ENCODE data around the gene SMCO1.
A peak's percentile ranks its signal among the peaks of the same experiment; 100 is the strongest.
"Not testable (repeated sequence)": the region's sequence is repeated elsewhere in the genome, so short reads cannot be mapped to it uniquely, and the experiment has no call there.

The SMCO1 gene

GRCh38 chr3:196472286-196472685 is 42.9 kb downstream of the SMCO1 start:
- no peaks in the 10 kb centered on the region for H3K9me3 Mint-ChIP-seq
- no peak overlapping the region for H3K4me3 Mint-ChIP-seq
- peak overlapping the region; percentile 25 for H3K27ac Mint-ChIP-seq
- no peaks in the 10 kb centered on the region for H3K27me3 Mint-ChIP-seq
- H3K36me3 Mint-ChIP-seq, result peaks cover 16% of the 10 kb centered on the region
- H3K4me1 Mint-ChIP-seq, result no peaks in the 10 kb centered on the region

GRCh38 chr3:196471551-196471950 is 43.6 kb downstream of the SMCO1 start:
- Mint-ChIP-seq H3K27me3 (no peaks in the 10 kb centered on the region), H3K36me3 (peaks cover 14% of the 10 kb centered on the region)

GRCh38 chr3:196470182-196470581 is 45.0 kb downstream of the SMCO1 start:
- peaks cover 14% of the 10 kb centered on the region for H3K36me3 Mint-ChIP-seq
- H3K9me3 Mint-ChIP-seq, H3K27ac Mint-ChIP-seq, H3K27me3 Mint-ChIP-seq, H3K4me1 Mint-ChIP-seq, H3K4me3 Mint-ChIP-seq: not testable (repeated sequence)

More at GRCh38 chr3:196471551-196471950, 43.6 kb downstream of the SMCO1 start:
- Mint-ChIP-seq H3K27ac (no peak overlapping the region), H3K9me3 (no peaks in the 10 kb centered on the region), H3K4me1 (no peaks in the 10 kb centered on the region), H3K4me3 (no peak overlapping the region)

- no peak overlapping the region for H3K4me3 Mint-ChIP-seq
- no peak overlapping the region for H3K27ac Mint-ChIP-seq
- peaks cover 6% of the 10 kb centered on the region for H3K36me3 Mint-ChIP-seq
- H3K9me3 Mint-ChIP-seq, result no peaks in the 10 kb centered on the region
- H3K4me1 Mint-ChIP-seq, result no peaks in the 10 kb centered on the region
- H3K27me3 Mint-ChIP-seq, result no peaks in the 10 kb centered on the region
These were observed 51.3 kb downstream of the SMCO1 start for GRCh38 chr3:196463804-196464203.

- H3K4me1 Mint-ChIP-seq, result no peaks in the 10 kb centered on the region
- H3K9me3 Mint-ChIP-seq, result no peaks in the 10 kb centered on the region
- H3K27ac Mint-ChIP-seq, result no peak overlapping the region
- peaks cover 6% of the 10 kb centered on the region for H3K36me3 Mint-ChIP-seq
- H3K27me3 Mint-ChIP-seq, result no peaks in the 10 kb centered on the region
- no peak overlapping the region for H3K4me3 Mint-ChIP-seq
These were observed 51.7 kb downstream of the SMCO1 start for GRCh38 chr3:196463478-196463756.

- H3K4me3 Mint-ChIP-seq, H3K9me3 Mint-ChIP-seq, H3K27ac Mint-ChIP-seq, H3K36me3 Mint-ChIP-seq, H3K27me3 Mint-ChIP-seq, H3K4me1 Mint-ChIP-seq: not testable (repeated sequence)
These were observed 52.3 kb downstream of the SMCO1 start for GRCh38 chr3:196462680-196463477.

GRCh38 chr3:196458063-196458462 is 57.1 kb downstream of the SMCO1 start:
- H3K27ac Mint-ChIP-seq, result no peak overlapping the region
- no peak overlapping the region for H3K4me3 Mint-ChIP-seq
- H3K27me3 Mint-ChIP-seq, result no peaks in the 10 kb centered on the region
- H3K9me3 Mint-ChIP-seq, result no peaks in the 10 kb centered on the region
- H3K4me1 Mint-ChIP-seq, result peaks cover 9% of the 10 kb centered on the region
- H3K36me3 Mint-ChIP-seq, result no peaks in the 10 kb centered on the region

GRCh38 chr3:196457470-196457869 is 57.7 kb downstream of the SMCO1 start:
- not testable (repeated sequence) for H3K4me1 Mint-ChIP-seq, H3K9me3 Mint-ChIP-seq, H3K27ac Mint-ChIP-seq, H3K4me3 Mint-ChIP-seq, H3K27me3 Mint-ChIP-seq, H3K36me3 Mint-ChIP-seq

Data from activated naive CD4-positive, alpha-beta T cell treated with anti-CD3 and anti-CD28 coated beads, Interleukin-2, amount 50 U/mL, for 24 hours (primary cell).